GM18868 (cell line): Measurements from ENCODE around the gene RASSF3.
"Not testable (repeated sequence)": the region's sequence is repeated elsewhere in the genome, so short reads cannot be mapped to it uniquely, and the experiment has no call there.

ENCODE experiments used
- ATAC-seq: cut with Tn5 transposase; IDR thresholded peaks from one replicate; pipeline ENCODE4 v1.9.1; 2021; ENCODE audit warnings: mild to moderate bottlenecking, moderate library complexity; ENCODE audit not compliant: unreplicated experiment

RASSF3 gene

DNA sequence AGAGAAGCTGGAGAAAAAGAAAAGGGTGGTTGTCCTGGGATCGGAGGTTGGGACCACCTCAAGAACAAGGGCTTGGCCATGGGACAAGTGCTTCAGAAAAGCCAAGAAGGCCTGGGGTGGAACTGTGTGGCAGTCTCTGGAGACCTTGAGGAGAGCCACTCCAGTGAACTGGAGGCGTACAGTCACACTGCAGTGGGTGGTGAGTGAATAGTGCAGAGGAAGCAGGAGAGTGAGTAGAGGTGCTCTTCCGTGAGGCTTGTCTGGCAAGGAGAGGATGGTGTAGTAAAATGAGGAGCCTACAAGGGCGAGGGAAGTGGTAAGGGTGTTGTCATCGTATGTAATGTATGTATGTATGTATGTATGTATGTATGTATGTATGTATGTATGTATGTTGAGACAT, 20.9 kb downstream of the RASSF3 start:
- ATAC-seq: peak; percentile 68

DNA sequence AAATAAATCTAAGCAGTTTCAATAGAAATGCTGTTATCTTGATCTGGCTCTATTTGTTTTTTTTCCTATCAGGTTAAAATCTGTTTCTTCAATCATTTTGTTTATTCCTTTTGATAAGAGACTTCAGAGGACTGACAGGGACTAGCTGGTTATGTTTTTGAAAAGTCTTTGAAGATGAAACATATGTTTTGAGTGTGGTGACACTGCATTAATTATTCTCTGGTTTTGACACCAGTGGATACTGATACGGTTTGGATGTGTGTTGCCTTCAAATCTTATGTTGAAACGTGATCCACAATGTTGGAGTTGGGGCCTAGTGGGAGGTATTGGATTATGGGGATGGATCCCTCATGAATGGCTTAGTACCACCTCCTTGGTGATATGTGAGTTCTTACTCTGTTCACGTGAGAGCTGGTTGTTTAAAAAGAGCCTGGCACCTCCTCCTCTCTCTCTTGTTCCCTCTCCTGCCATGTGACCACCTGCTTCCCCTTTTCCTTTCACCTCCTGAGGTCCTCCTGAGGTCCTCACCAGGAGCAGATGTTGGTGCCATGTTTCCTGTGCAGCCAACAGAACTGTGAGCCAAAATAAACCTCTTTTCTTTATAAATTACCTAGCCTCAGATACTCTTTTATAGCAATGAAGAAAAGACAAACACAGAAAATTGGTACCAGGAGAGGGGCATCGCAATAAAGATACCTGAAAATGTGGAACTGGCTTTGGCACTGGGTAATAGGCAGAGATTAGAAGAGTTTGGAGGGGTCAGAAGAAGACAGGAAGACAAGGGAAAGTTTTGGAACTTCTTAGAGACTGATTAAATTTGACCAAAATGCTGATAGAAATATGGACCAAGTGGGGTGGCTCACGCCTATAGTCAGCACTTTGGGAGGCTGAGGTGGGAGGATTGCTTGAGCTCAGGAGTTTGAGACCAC, 23.0 kb downstream of the RASSF3 start:
- ATAC-seq: no peak

DNA sequence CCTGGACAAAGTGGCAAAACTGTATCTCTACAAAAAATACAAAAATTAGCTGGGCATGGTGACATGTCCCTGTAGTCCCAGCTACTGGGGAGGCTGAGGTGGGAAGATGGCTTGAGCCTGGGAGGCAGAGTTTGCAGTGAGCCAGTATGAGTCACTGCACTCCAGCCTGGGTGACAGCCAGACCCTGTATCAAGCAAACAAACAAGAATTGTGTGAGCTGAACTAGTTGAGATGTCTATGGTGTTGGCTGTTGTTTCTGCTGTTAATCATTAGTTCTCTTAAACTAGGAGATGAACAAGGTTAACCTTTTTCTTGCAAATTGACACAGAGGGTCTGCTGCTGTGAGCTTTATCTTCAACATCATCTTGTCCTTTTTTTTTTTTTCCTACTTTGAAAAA, 23.6 kb downstream of the RASSF3 start:
- ATAC-seq: no peak

DNA sequence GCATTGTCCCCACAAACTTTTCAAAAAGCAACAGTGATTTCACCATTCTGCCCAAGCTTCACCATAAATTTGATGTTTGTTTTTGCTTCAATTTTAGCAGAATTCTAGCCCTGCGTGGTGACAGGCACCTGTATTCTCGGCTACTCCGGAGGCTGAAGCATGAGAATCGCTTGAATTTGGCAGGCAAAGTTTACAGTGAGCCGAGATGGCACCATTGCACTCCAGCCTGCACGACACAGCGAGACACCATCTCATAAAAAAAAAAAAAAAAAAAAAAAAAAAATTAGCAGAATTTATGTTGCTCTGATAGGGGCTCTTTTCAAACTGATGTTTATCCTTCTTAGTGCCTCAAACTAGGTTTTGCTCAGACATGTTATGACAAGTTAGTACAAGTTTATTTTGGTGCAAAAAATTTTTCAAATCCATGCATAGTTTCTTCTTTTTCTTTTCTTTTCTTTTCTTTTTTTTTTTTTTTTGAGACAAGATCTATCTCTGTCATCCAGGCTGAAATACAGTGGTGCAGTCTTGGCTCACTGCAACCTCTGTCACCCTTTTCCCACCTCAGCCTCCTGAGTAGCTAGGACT, 24.3 kb downstream of the RASSF3 start:
- no peak for ATAC-seq

DNA sequence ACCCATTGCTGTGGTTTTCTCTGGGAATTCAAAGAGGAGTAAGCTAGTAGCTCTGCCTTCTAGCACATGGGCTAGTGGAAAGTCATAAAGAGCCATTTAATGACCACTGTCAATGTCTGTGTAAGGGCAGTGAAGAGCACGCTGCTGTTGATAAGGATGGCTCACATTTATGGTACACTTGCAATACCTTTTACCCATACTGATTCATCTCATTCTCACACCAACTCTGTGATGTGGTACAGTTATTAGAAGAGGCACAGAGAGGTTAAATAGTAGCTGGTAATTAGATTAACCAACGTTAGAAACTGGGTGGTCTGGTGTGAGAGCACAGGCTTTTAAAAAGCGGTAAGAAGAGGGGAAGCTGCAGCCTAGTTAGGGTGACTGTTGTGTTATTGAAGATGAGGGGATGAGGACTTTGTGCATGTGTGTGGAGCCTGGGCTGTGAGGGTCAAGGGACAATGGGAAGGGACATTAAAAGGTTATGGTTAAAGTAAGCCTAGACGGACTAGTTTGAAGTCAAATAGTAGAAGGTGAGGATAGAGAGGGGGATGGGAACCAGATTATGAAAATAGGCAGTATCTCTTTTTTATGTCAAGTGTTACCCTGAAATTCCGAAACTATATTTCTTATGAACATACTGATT, 25.2 kb downstream of the RASSF3 start:
- peak; percentile 44 for ATAC-seq

DNA sequence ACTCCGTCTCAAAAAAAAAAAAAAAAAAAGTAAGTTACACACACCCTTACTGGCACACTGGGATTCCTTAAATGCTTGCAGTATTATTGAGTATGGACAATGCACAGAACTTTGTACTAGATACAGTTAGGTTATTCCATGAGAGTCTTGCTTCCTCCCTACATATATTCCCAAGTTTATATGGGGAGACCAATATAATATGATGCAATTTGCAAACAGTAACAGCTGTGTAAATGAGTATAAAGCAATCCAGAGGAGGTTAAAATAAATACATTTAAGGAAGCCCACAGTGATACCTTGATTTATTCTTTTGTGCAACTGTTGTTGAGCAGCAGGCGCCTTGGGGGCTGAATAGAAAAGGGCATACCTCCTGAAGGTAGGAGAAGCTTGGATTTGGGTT, 26.6 kb downstream of the RASSF3 start:
- ATAC-seq: no peak

DNA sequence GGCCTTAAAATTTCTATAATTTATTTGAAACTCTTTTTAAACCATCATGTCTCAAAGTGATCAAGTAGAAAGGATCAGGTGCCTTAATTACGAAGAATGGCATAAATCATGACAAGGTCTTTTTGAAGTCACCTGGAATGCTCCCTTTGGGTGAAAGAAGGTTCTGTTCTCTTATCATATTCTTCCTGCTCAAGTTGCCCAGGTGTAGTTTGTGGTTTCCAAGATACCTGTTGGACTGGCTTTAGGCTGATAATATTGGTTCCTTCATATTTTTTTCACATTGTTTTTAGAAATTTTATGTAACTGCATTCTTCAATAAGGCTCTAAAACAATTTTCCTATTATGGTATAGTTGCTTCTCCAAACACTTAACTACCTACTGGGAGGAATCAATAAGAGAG, 29.2 kb downstream of the RASSF3 start:
- no peak for ATAC-seq

DNA sequence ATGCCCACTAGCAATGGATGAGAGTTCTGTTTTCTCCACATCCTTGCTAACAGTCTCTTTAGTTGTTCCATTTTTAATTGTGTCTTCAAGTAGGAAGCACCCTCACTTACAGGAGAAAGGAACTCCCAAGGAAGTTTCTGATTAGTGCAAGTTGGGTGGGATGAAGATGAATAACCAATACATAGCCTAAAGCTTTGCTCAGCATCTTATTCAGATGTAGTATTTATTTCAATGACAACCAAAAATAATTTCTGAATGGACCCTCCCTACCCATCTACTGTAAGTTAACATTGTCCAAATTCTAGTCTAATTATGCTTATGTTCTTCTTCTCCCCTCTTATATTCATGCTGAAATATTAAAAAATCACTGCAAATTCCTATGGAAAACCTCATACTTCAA, 36.0 kb downstream of the RASSF3 start:
- no peak for ATAC-seq

DNA sequence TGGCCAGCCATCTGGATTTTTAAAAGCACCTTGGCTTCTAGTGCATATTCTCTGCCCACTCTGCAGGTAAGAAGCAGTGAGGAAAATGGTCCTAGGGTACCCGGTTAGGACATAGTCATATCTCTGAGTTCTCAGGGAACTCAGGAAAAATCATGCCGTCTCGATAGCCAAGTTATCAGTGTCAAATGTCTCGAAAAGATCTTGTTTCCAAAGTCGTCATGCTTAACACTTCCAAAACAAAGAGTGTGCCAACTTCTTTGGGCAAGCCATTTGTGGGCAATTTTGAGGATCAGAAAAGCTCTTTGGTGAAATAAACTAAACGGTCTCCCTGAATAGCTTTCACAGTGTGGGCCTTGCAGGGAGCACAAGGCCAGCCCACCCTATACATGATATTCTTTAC, 39.2 kb downstream of the RASSF3 start:
- ATAC-seq: no peak

DNA sequence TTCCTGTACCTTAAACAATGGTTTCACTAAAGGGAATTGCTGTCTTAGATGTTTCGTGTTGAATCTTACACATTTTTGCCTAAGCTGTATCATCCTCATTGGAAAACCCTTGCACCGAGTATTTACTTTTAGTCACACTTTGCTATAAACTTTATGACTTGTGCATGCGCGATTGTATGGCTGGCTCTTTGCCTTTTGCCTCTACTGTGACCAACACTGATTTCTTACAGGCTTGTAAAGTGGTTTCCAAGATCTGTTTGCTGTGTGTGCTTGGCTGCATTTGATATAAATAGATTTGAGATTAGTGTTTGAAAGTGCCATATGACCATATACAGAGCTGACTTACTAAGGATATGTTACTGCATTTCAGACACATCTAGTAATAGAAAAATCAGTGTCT, 40.5 kb downstream of the RASSF3 start:
- no peak for ATAC-seq

DNA sequence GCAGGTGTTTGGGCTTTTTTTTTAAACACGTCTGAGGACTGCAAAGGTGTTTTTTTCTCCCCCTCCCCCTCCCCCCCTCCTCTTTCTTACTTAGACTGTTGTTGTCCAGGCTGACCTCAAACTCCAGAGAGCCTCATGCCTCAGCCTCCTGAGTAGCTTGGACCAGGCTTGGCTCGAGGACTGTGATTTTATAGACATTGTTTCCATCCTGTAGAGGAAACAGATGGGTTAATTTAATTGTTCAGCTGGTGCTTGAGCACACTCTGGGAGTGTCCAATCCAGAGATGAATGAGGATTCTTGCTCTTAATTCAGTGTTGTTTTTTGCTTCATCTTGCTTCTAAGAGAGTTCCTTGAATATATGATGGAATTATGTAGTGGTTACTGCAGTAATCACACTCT, 42.1 kb downstream of the RASSF3 start:
- no peak for ATAC-seq

DNA sequence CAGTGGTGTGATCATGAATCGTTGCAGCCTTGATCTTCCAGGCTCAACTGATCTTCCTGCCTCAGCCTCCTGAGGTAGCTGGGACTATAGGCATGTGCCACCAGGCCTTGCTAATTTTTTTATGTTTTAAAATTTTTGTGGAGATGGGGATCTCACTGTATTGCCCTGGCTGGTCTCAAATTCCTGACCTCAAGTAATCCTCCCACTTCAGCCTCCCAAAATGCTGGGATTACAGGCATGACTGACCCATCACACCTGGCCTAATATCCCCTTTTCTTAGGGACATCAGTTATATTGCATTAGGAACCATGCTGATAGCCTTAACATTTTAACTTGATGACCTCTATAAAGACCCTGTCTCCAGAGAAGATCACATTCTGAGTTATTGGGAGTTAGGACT, 42.8 kb downstream of the RASSF3 start:
- ATAC-seq: no peak

DNA sequence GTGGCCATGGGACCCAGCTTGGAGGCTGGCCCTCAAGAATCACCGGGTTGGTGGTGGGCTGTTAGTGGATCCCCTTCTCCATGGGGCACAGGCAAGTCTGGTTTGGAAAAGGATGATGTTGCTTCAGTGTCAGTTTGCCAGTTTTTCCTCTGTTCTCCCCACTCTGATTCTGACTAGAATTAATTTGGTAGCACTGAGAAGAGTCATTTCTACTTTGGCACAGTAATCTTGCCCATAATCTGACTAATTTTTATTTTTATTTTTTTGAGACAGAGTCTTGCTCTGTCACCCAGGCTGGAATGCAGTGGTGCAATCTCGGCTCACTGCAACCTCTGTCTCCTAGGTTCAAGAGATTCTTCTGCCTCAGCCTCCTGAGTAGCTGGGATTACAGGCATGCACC, 43.6 kb downstream of the RASSF3 start:
- ATAC-seq: not testable (repeated sequence)

DNA sequence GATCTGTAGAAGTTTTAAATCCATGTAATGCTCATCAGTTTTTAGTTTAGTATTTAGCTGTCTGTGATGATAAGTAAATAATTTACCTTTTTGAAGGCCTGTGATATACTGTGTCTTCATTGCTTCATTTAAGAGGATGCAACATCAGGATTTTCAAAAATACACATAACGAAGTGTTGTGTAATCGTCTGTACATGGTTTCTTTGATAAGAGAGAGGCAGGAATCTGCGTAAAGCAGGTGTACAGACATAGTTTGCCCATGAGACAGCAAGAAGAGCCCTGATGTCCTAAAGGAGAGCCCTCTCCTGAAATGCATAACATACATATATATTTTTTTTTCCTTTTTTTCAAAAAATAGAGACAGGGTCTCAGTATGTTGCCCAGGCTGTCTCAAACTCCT, 44.8 kb downstream of the RASSF3 start:
- ATAC-seq: no peak

DNA sequence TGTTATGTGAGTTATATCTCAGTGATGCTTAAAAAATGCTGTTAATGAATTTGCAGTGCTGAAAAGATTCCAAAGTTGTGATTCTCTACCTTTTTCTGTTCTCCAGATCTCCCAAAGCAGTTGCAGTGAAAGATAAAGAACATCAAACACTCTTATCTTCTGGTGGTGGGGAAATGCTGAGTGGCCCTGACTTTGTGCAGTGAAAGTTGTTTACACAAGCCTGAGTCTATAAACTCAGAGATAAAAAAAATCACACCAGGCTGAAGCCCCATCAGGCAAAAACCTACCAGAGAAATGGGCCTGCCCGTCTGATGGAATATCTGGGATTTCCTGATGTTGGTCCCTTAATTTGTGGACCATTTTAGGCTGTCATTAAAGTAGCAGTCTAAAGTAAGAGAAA, 46.1 kb downstream of the RASSF3 start:
- no peak for ATAC-seq

DNA sequence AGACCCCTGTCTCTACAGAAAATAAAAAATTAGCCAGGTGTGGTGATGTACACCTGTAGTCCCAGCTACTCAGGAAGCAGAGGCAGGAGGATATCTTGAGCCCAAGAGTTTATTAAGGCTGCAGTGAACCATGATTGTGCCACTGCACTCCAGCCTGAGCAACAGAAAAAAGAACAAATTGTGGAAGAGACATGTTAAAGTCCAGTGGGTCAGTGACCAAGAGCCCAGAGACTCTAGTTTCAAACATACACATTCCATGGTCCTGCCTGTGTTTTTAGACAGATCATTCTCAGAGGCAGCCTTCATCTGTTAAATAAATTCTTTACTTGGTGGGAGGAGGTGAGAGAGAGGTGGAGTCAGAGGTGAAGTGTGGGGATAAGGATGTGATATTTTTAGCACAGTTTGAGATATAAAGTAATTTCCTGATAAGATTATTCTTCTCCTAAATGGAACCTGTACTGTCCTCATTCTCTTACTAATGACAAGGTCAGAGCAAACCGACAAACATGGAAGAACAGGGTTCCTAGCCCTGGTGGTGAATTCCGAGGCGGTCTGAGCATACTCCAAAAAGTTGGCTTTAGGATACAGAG, 48.7 kb downstream of the RASSF3 start:
- no peak for ATAC-seq

DNA sequence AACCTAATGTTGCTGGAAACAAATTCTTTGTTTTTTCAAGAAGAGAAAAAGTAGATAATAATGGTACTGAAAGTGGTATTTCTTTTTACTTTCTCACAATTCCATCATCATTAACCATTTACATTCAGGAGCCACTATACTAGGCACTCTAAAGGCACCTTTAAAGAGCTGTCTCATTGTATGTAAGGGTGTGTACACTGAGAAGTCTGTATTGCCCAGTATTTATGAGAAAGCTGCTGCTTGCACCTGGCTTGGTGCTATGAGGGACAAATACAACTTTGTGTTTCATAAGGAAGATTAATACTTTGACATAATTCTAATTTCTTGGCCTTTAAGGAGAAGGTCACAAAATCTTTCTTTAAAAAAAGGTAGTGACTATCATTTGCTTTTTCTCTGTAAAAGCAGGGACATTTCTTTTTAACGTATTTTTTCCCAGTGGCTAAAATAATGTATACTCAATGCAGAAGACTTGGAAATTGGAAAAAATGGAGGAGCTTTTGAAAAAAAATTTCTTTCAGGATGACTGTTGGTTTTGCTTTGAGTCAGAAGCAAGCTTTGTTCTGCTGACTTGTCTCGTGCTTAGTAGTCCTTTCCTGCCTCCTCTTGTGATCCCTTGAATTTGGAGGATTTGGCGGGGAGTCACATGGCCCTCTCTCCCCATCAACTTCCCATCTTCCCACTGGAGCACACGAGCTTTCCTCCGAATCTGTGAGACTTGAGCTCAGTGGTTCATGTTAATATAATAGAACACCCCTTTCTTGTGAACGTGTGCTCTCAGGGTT, 50.1 kb downstream of the RASSF3 start:
- ATAC-seq: peak; percentile 60

DNA sequence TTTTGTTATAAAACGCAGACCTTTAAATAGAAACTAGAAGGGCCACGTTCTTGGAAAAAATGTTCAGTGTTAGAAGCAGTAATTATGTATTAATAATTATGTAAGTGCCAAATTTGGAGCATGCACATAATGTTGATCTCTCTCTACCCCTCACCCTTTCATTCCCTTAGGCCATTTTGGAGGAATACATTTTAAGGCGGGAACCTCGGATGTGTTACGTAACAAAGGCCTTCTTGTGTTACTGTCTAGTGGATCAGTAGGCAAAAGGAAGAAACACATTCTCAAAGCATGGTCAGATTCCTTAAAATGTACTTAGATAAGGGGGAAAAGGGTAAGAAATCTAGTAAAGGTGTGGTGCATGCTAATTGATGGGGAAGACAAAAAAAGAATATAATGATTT, 52.7 kb downstream of the RASSF3 start:
- no peak for ATAC-seq

DNA sequence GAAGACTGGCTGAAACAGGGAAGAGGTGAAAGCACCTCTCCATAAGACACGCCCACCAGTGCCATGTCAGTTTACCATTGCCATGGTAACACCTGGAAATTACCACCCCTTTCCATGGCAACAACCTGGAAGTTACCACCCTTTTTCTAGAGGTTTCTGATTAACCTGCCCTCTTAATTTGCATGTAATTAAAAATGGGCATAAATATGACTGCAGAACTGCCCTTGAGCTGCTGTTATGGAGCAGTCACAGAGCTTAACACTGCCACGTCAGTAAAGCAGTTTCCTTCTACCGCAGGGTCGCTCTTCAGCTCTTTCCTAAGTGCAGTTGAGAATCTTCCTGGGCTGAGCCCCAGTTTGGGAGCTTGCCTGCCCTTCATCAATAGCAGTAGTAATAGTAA, 55.2 kb downstream of the RASSF3 start:
- peak; percentile 36 for ATAC-seq

DNA sequence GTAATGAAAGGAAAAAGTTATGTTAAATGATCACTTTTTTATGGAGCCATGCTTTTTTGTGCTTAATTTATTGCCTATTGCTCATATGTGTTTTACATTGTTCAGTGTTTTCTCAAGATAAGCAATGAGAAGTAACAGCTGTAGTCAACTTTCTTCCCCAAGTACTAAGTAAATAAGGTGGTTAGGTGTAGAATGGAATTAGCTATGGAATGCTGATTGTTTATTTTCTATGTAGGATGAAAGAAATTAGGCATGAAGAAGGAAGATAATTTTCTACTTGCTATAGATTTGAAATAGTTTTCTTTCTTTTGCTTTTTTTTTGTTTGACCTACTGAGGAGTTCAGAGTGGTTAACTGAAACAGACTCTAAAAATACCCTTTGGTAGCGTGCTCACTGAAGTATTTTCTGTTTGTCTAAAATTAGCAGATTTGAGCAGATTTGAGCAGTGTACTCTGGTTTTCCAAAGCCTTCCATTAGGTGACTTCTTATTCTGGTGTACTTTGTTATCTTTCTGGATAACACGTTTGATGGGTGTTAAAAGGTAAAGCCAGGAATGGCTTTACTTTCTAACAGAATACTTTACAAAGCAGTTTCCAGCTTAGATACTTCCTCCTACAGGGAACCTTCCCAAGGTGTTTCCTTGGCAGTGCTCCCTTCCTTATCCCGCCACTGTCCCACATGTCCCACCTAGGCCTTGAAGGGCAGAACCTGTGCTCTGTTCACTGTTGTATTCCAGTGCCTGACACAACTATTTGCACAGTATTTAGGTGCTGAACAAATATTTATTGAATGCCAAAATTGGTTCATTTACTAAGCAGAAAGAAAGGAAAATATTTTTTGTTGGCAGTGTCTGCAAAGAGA, 56.0 kb downstream of the RASSF3 start:
- ATAC-seq: peak; percentile 41
